ENCODE data around the gene MFSD11.
A peak's percentile ranks its signal among the peaks of the same experiment; 100 is the strongest.
"Not testable (repeated sequence)": the region's sequence is repeated elsewhere in the genome, so short reads cannot be mapped to it uniquely, and the experiment has no call there.

The MFSD11 gene

DNA sequence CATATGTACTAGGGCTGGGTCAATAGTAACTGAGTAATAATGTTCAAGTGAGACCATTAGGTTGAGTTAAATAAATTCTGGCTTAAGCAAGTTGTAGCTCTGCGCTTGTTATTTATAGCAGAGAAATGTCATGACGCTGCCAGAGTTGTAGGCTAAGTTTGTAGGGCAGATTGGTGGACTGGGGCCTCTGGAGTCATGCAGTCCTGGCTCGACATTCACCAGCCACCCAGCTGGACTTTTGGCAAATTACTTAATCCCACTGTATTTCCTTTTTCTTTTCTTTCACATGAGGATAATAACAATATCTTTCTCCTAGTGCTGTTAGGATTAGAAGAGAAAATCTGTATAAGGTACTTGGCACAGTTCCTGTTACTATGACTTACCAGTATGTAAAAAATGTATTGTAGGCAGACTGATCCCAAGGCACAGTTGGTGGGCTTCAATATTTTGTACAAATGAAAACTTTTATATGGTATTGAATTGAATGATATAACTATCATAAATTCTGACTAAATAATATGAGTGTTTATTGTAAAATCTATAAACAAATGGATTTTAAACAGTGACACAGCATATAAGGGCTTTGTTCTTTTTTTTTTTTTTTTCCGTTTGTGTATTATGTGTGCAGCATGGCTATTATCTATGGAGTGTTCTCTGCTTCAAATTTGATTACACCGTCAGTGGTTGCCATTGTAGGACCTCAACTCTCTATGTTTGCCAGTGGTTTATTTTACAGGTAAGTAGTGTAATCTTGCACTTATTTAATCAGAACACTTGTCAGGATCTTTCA, 2.6 kb downstream of the MFSD11 start:
- in situ Hi-C loops (cut with MboI; ENCODE audit: low pct_unique_long_range_greater_than_20kb, low sequenced_read_pairs), result no loop called here
- no peak for DNase-seq

DNA sequence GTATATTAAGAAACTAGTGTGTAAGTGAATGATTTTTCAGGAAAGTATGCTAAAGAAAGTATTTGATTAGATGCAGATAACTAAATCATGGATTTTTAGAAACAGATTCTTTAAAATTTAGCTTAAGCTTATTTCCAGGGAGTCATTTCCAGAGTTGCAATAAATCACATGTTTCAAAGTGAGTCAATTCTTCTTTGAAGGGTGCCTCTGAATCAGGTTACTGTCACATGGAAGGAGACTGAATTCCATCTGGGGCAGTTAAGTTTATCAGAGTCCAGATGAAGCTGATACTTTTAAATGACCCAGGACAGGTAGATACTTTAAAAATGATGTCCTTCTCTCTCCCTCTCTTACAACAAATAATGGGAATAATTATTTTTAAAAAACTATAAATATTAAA, 5.0 kb downstream of the MFSD11 start:
- in situ Hi-C loops (cut with MboI; ENCODE audit: low pct_unique_long_range_greater_than_20kb, low sequenced_read_pairs), result no loop called here
- DNase-seq, result no peak

DNA sequence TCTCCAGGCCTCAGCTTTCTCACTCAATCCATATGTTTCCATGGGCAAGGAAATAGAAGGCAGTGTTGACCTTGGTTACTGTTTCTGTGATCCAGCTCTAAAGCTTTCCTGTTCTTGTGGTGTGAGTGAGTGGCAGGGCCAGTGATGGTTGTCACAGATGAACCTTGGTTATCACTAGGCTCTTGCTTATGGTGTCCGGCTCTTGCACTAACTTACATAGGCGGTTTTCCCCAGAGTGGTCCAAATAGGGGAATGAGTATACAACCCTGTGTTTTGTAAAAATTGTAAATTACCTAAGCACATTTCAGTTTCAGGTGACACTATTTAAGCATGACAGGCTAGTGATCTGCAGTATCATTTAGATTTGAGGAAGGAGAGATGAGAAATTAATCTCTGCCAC, 6.8 kb downstream of the MFSD11 start:
- DNase-seq, result no peak
- in situ Hi-C loops (cut with MboI; ENCODE audit: low pct_unique_long_range_greater_than_20kb, low sequenced_read_pairs), result no loop called here

DNA sequence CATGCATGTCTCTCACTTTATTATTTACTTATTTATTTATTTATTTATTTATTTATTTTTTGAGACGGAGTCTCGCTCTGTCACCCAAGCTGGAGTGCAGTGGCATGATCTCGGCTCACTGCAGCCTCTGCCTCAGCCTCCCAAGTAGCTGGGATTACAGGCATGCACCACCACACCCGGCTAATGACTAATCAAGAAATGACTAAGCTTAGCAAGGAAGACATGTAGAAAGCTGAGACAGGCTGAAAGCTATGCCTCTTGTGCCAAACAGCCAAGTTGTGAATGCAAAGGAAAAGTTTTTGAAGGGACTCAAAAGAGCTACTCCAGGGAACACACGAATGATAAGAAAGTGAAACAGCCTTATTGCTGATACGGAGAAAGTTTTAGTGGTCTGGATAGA, 7.9 kb downstream of the MFSD11 start:
- DNase-seq; in situ Hi-C loops (cut with MboI; ENCODE audit: low pct_unique_long_range_greater_than_20kb, low sequenced_read_pairs): not testable (repeated sequence)

DNA sequence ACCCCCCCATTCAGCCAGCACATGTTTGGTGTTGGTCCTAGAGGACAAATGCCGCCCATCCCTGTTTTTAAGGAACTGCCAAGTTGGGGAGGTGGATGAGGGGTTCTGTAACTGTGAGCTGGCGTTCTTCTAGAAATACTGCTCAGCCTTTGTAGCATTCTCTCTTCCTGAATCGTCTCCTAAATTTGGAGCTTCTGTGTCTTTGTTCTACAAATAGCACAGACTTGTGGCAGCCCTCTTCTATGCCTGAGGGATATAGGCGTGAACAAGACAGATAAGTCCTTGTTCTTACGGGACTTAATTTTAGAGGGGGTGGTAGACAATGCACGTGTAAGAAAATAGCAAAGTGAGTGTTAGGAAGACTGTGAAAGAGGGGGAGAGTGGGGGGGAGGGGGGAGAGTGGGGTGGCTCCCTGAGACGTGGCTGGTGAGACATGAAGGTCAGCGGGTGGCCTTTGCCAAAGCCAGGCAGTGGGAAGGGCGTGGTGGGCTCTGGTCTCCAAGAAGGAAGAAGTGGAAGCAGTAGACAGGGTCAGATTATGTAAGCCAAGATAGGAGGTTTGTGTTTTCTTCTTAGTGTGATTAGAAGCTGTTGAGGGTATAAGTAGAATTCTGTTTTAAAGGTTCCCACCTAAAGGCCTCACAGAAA, 9.9 kb downstream of the MFSD11 start:
- in situ Hi-C loops (cut with MboI; ENCODE audit: low pct_unique_long_range_greater_than_20kb, low sequenced_read_pairs), result no loop called here
- DNase-seq, result no peak

DNA sequence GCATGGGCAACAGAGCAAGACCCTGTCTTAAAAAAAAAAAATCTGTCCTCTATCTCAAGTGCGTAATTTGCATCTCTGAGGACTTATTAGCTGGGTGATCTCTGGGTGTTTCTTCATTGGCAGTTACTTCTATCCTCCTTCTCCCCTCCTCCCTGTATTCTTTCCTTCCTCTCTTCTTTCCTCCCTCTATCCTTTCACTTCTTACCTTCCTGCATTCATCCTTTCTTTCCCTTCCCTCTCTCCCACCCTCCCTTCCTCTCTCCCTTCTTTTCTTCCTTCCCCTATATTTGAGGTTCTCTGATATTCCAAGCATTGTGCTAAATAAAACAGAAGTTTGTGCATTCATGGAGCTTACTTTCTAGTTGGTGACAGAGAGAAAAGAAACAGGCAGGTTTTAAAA, 10.7 kb downstream of the MFSD11 start:
- in situ Hi-C loops (cut with MboI; ENCODE audit: low pct_unique_long_range_greater_than_20kb, low sequenced_read_pairs), result no loop called here
- DNase-seq, result no peak

DNA sequence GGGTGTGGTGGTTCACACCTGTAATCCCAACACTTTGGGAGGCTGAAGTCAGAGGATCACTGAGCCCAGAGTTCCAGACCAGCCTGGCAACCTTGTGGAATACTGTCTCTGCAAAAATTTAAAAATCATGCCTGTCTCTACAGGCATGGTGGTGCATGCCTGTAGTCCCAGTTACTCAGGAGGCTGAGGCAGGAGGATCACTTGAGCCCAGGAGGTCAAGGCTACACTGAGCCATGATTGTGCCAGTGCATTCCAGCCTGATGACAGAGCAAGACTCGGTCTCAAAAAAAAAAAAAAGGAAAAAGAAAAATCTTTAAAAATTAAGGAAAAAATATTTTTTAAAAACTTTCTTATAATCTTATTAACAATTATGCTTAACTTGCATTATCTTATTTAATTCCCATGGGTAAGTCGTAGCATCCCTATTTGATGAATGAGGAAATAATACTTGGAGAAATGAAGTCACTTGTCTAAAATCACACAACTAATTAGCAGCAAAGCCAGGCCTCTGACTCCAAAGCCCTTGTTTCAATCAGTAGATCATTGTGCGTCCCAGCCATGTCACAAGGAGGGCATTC, 13.6 kb downstream of the MFSD11 start:
- no peak for DNase-seq
- in situ Hi-C loops (cut with MboI; ENCODE audit: low pct_unique_long_range_greater_than_20kb, low sequenced_read_pairs), result no loop called here

DNA sequence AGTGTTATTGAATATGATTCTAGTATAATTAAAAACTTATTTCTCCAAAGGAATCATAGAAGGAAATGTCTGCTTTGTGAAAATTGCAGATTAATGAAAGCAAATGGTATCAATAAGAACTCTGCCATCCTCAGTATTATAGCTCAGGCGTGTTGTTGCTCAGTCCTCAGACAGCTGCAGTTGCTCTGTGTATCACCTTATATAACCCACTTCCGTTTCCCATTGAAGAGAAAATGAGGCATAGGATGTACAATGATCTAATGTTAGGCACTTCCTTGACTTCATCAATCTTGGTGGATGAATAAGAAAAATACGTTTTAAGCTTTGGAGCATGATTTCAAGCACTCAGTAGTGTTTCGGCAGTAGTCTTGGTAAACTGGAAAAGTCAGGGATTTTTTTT, 14.1 kb downstream of the MFSD11 start:
- in situ Hi-C loops (cut with MboI; ENCODE audit: low pct_unique_long_range_greater_than_20kb, low sequenced_read_pairs), result no loop called here
- DNase-seq, result no peak

DNA sequence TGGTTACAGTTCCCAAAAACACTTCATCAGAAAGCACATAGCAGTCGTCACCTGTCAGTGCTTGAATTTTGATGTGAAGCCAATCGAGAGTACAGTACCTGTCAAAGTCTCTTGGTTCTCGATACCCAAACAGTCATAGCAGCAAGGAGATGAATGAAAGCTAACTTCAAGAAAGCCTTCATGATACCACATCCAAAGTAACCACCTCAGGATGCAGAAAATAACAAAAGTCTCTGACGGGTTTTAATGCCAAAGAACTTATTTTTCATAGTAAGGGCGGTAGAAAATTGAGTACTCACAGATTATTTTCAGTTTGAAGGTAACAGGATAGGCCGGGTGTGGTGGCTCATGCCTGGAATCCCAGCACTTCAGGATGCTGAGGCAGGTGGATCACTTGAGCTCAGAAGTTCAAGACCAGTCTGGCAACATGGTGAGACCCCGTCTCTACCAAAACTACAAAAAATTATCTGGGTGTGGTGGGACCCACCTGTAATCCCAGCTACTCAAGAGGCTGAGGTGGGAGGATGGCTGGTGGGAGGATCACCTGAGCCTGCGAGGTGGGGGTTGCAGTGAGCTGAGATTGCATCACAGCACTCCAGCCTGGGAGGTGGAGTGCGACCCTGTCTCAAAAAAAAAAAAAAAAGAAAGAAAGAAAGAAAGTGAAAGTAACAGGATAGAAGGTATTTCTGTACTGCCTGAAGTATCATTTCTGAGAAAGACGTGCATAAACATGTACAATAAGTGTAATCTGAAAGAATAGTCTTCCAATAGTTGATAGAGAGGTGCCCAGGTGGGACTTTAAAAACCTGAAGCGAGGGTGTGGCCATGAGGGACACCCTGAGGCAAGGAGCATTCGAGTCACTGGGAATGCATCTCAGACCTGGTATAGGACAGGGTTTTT, 15.4 kb downstream of the MFSD11 start:
- DNase-seq, result no peak
- in situ Hi-C loops (cut with MboI; ENCODE audit: low pct_unique_long_range_greater_than_20kb, low sequenced_read_pairs), result no loop called here

DNA sequence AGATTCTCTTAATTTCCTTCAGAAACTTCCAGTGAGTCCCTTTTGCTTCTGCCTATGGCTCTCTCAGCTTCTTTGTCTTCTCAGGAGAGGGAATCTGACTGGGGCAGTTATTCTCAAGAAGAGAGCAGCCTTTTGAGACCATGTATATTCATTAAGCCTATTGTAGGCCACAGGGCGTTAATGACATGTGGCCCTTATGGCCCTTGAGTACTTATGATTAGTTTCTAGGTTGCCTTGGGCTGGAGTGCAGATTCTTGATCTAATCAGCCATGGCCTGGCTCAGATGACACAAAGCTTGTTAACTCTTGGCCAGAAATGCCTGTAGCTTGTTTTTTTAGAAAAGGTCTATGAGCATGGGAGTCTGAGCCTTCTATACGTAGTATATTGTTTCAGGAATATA, 17.4 kb downstream of the MFSD11 start:
- in situ Hi-C loops (cut with MboI; ENCODE audit: low pct_unique_long_range_greater_than_20kb, low sequenced_read_pairs), result no loop called here
- DNase-seq, result no peak

DNA sequence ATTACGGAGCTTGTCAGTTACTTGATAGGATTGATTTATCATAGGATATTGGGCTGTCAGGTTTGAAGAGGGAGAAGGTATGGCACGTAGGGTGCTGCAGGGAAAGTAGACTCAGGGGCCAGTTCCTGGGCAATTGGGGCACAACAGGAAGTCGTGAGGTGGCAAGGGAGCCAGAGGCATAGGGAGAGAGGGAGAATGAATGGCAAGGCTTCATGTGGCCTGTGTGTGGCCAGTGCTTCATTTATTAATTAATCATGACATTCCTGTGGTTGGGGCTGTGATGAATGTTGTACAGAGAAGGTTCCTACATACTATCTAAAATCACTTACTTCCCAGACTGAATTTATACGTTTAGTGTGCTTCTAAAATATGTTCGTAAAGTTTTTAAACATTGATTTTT, 19.3 kb downstream of the MFSD11 start:
- in situ Hi-C loops (cut with MboI; ENCODE audit: low pct_unique_long_range_greater_than_20kb, low sequenced_read_pairs), result no loop called here
- no peak for DNase-seq

DNA sequence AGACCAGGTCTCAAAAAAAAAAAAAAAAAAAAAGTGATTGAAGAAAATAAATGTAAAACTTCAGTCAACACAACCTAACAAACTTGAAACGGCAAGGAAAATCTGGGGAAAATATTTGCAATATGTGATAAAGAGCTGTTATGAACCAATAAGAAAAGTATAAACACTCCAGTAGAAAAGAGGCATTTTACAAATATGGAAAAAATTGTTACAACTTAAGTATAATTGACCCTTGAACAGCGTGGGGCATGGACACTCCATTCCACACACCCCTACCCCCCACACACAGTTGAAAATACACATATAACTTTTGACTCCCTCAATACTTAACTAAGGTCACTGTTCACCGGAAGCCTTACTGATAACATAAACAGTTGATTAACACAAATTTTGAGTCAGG, 20.7 kb downstream of the MFSD11 start:
- in situ Hi-C loops (cut with MboI; ENCODE audit: low pct_unique_long_range_greater_than_20kb, low sequenced_read_pairs), result no loop called here
- DNase-seq, result no peak

DNA sequence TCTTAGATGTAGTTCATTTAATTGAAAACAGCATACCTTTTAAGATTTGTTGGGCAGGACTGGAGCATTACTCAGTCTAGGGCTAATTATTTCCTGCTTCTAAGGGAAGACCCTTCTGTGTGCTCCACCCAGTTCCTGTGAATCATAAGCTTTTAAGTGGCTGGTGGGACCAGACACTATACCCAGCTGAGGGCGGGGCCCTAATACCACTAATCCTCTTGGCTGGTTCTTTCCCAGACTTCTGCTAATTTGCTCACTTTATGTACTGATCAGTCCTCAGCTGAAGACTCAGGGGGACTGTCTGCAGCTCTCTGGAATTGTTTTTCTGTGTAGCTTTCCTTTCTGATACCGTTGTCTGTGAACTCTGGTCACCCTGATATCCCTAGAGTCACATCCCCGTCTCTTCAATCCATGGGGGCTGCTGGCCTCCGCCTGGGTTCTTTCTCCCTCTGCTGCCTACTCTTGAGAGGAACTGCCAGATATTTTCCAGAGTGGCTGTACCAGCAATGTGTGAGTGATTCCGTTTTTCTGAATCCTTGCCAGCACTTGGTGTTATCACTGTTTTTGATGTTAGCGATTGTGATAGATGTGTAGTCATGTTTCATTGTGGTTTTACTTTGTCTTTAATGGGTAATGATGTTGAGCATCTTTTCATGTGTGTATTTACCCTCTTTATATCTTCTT, 35.1 kb downstream of the MFSD11 start:
- peak; percentile 85 for DNase-seq

DNA sequence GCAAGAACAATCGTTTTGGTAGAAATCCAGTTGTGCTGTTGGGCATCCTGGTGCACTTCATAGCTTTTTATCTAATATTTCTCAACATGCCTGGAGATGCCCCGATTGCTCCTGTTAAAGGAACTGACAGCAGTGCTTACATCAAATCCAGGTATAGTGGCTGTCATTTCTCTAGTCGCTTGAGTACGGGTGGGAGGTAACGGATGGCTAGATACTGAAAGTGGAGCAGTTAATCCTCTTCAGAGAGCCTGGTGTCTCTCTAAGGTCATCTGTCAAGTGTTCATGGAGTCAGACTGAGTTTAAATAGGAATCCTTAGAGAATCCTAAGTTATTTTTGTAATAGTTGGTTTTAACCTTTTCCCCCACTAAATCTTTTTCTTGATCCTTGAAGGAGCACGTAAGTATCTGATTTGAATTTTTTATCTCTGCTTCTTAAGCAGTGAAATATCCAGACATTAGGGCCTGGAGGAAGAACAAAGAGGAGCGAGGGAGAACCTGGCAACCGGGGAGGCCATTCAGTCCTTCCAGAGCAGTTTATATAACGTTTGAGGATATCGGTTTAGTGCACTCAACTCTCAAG, 37.2 kb downstream of the MFSD11 start:
- DNase-seq, result no peak

More for the DNA sequence above, 35.1 kb downstream of the MFSD11 start:
- in situ Hi-C loops (cut with MboI; ENCODE audit: low pct_unique_long_range_greater_than_20kb, low sequenced_read_pairs), result no loop called here

DNA sequence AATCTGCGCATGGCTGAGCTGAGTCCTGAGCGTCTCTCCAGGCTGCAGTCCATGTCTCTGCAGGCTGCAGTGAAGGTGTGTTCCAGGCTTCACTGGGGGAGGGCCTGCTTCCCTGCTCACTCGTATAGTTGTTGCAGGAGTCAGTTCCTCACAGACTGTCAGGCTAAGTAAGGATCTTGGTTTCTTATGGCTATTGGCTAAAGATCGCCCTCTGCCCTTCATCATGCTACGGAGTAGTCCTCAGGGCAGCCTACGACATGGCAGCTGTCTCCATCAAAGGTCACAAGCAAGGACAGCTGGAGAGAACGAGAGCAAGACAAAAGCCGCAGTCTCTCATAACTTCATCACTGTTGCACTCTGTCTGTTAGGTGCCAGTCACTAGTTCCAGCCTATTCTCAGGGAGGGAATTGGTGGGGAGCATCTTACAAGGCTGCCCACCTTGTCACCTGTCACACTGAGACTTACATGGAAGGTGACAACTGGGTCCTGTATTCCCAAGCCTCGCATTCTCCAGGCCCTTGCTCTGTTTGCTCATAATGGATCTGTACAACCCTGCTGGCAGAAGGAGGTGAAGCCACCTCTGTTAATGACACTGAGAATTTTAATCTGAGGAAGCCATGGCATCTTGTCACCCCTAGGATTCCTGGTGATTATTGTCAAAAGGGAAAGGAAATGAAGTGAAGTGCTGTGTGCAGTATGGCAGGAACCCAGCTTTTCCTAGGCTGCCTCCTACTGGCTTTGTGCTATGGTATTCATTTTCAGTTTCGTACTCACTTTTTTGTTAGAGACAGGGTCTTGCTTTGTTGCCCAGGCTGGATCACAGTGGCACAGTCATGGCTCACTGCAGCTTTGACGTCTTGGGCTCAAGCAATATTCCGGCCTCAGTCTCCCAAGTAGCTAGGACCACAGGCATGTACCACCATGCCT, 43.4 kb downstream of the MFSD11 start:
- in situ Hi-C loops (cut with MboI; ENCODE audit: low pct_unique_long_range_greater_than_20kb, low sequenced_read_pairs), result no loop called here
- DNase-seq, result peak; percentile 26

More for the DNA sequence above, 37.2 kb downstream of the MFSD11 start:
- in situ Hi-C loops (cut with MboI; ENCODE audit: low pct_unique_long_range_greater_than_20kb, low sequenced_read_pairs), result no loop called here

DNA sequence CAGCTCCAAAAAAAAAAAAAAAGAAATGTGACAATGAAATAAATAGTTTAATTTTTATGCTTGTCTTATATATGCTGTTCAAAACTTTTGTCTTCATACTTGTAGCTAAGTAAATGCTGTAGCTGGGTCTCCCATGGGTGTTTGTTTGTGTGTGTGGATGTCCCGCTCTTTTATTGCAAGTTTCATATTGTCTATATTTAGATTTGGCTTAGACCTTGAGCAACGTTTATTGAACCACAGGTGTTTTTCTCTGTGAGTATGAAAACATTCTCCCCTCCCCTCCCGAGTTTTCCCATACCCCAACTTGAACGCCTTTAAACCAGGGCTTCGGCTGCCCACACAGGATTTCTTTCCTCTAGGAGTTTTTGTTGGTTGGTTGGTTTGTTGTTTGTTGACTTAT, 45.2 kb downstream of the MFSD11 start:
- in situ Hi-C loops (cut with MboI; ENCODE audit: low pct_unique_long_range_greater_than_20kb, low sequenced_read_pairs), result no loop called here
- DNase-seq, result no peak

DNA sequence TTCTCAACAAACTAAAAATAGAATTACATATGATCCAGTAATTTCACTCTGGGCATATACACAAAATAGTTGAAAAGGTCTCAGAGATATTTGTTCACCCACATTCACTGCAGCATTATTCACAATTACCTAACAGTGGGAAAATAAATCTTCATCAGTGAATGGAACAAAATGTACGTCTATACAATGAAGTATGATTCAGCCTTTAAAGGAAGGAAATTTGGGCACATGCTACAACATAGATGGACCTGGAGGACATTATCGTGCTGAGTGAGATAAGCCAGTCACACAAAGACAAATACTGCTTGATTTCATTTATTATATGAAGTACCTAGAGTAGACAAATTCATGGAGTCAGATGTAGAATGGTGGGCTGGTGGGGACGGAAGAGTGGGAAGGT, 47.0 kb downstream of the MFSD11 start:
- in situ Hi-C loops (cut with MboI; ENCODE audit: low pct_unique_long_range_greater_than_20kb, low sequenced_read_pairs), result no loop called here

DNA sequence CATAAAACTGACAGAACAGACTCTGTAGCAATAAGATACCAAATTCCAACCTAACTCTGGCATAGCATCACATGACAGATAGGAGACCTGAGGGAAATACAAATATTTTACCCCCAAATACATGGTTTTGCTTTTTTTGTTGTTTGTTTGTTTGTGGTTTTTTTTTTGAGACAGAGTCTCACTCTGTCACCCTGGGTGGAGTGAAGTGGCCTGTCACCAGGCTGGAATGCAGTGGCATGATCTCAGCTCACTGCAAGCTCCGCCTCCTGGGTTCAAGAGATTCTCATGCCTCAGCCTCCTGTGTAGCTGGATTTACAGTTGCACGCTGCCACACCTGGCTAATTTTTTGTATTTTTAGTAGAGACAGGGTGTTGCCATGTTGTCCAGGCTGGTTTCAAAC, 49.9 kb downstream of the MFSD11 start:
- DNase-seq; in situ Hi-C loops (cut with MboI; ENCODE audit: low pct_unique_long_range_greater_than_20kb, low sequenced_read_pairs): not testable (repeated sequence)

More for the DNA sequence above, 47.0 kb downstream of the MFSD11 start:
- DNase-seq, result no peak

All from KBM-7 (cell line).